ENCODE results near the gene ERAP2. TPM values are rescaled to one million over a fixed set of nuclear protein-coding genes. Genes with fewer than 3 reads are reported as not detected.

ERAP2 gene
- total RNA-seq, 4 donors from 2014 or later = 17.2 to 28.7 (median 23.5) TPM

- TF ChIP-seq CTCF (IDR thresholded peaks at IDR 0.05; ENCODE audit: low read depth) = no peak
Observed at GRCh38 chr5:96935559-96936430, 59.5 kb downstream of the ERAP2 start, which contains the start of gene LNPEP. Gene LNPEP, plus strand, starts transcription at chr5:96936080. Its CDS starts 76 bp downstream, at chr5:96936156.

GRCh38 chr5:96936431-96937320 lies 60.4 kb downstream of the ERAP2 start:
- no peak for TF ChIP-seq CTCF (IDR thresholded peaks at IDR 0.05; ENCODE audit: low read depth)

DNA sequence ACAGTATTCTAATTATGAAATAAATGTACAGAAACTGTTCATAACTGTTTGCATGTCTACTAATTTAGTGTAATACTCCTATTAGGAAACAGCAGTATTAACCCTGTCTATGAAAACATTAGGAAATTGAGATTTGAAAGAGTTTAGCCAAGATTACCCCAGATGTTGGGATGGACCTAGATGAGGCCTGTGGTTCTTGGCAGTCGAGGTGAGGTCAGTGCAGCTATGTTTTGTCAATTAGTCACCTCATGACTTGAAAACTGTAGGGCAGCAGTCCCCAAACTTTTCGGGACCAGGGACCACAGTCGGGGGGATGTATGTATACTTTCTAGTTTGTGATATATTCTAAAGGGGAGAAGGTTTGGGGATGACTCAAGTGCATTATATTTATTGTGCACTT lies 64.3 kb downstream of the ERAP2 start:
- TF ChIP-seq CTCF (IDR thresholded peaks at IDR 0.05; ENCODE audit: low read depth) = no peak

- no peak for TF ChIP-seq CTCF (IDR thresholded peaks at IDR 0.05; ENCODE audit: low read depth)
Observed at GRCh38 chr5:96941140-96941539, 64.8 kb downstream of the ERAP2 start.

GRCh38 chr5:96942078-96942477 lies 65.8 kb downstream of the ERAP2 start:
- no peak for TF ChIP-seq CTCF (IDR thresholded peaks at IDR 0.05; ENCODE audit: low read depth)

- TF ChIP-seq CTCF (IDR thresholded peaks at IDR 0.05; ENCODE audit: low read depth) = no peak
Observed at GRCh38 chr5:96942911-96943310, 66.6 kb downstream of the ERAP2 start.

DNA sequence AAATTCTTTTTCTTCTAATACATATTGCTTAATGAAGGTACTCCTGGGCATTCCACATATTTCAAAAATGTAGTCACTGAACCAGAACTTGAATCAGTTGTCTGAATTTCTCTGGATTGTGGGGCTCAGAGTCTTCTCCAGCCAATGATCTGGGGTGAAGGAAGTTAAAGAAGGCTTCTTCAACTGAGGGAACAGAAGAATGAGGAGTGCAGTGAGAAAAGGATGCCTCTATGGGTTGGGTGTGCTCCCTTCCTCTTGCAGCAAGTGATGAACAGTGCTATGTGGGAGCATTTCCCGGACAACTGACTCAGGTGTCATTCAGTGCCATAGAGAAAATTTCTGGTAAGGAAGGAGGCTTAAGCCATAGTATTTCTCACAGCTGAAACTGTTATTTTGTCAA lies 67.5 kb downstream of the ERAP2 start:
- TF ChIP-seq CTCF (IDR thresholded peaks at IDR 0.05; ENCODE audit: low read depth) = no peak
